ENCODE measurements around the gene EPHA1.

- TF ChIP-seq, protein P1, sequence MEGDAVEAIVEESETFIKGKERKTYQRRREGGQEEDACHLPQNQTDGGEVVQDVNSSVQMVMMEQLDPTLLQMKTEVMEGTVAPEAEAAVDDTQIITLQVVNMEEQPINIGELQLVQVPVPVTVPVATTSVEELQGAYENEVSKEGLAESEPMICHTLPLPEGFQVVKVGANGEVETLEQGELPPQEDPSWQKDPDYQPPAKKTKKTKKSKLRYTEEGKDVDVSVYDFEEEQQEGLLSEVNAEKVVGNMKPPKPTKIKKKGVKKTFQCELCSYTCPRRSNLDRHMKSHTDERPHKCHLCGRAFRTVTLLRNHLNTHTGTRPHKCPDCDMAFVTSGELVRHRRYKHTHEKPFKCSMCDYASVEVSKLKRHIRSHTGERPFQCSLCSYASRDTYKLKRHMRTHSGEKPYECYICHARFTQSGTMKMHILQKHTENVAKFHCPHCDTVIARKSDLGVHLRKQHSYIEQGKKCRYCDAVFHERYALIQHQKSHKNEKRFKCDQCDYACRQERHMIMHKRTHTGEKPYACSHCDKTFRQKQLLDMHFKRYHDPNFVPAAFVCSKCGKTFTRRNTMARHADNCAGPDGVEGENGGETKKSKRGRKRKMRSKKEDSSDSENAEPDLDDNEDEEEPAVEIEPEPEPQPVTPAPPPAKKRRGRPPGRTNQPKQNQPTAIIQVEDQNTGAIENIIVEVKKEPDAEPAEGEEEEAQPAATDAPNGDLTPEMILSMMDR (conservative IDR thresholded peaks at IDR 0.05; ENCODE audit: low read length), result no peak
- TF ChIP-seq EZH2phosphoT487 (IDR thresholded peaks at IDR 0.05; ENCODE audit: borderline replicate concordance), result no peak
Observed at GRCh38 chr7:143384661-143385631, 23.7 kb downstream of the EPHA1 start.
